Activated T-helper 17 cell treated with anti-CD3 and anti-CD28 coated beads, Interleukin-2, amount 50 U/mL, for 72 hours (primary cell): ENCODE measurements around the gene APOBEC3B. TPM values are rescaled to one million over a fixed set of nuclear protein-coding genes. Genes with fewer than 3 reads are reported as not detected.
"Not testable (repeated sequence)": the region's sequence is repeated elsewhere in the genome, so short reads cannot be mapped to it uniquely, and the experiment has no call there.

Source experiments
- ATAC-seq: fragments of 150-1000 bp; cut with Tn5 transposase; replicated peaks from 2 replicates; pipeline ENCODE4 v1.10.0; 2021; ENCODE audit warnings: mild to moderate bottlenecking, moderate library complexity
- H3K27ac Mint-ChIP-seq: one replicate; pipeline ENCODE4 v1.8.0; 2022; ENCODE audit warnings: mixed read lengths
- H3K27me3 Mint-ChIP-seq: one replicate; pipeline ENCODE4 v1.8.0; 2022; ENCODE audit warnings: mixed read lengths
- H3K36me3 Mint-ChIP-seq: one replicate; pipeline ENCODE4 v1.8.0; 2022; ENCODE audit warnings: low read depth, mild to moderate bottlenecking, mixed read lengths
- H3K4me1 Mint-ChIP-seq: one replicate; pipeline ENCODE4 v1.8.0; 2022; ENCODE audit warnings: mixed read lengths
- H3K4me3 Mint-ChIP-seq: one replicate; pipeline ENCODE4 v1.8.0; 2022; ENCODE audit warnings: mild to moderate bottlenecking, mixed read lengths
- H3K9me3 Mint-ChIP-seq: one replicate; pipeline ENCODE4 v1.8.0; 2022; ENCODE audit warnings: mixed read lengths
- total RNA-seq, 2 donors: library from RNA; stranded (reverse); gene quantifications; one replicate each; pipeline ENCODE4 v1.2.3, GENCODE V29; 2022

The APOBEC3B gene
- total RNA-seq, 2 donors from 2014 or later = 9.2 to 33.6 TPM

- Mint-ChIP-seq H3K27ac (peak overlapping the region; percentile 69), H3K27me3 (no peaks in the 10 kb centered on the region), H3K36me3 (no peaks in the 10 kb centered on the region), H3K9me3 (no peaks in the 10 kb centered on the region), H3K4me3 (no peak overlapping the region), H3K4me1 (peaks cover 13% of the 10 kb centered on the region)
- ATAC-seq = no peak
Measured at GRCh38 chr22:38955926-38956325, 26.2 kb upstream of the APOBEC3B start.

GRCh38 chr22:38956551-38956950, 25.6 kb upstream of the APOBEC3B start:
- no peaks in the 10 kb centered on the region for H3K36me3 Mint-ChIP-seq
- no peaks in the 10 kb centered on the region for H3K9me3 Mint-ChIP-seq
- ATAC-seq = no peak
- peak overlapping the region; percentile 67 for H3K27ac Mint-ChIP-seq
- H3K4me3 Mint-ChIP-seq = no peak overlapping the region
- peaks cover 13% of the 10 kb centered on the region for H3K4me1 Mint-ChIP-seq
- no peaks in the 10 kb centered on the region for H3K27me3 Mint-ChIP-seq

GRCh38 chr22:38957046-38957770, 24.9 kb upstream of the APOBEC3B start, which contains the start of gene APOBEC3A:
Gene APOBEC3A (plus strand): TSS chr22:38957609. CDS start chr22:38957692, 83 bp downstream.
- H3K36me3 Mint-ChIP-seq = no peaks in the 10 kb centered on the region
- H3K4me1 Mint-ChIP-seq = peaks cover 13% of the 10 kb centered on the region
- no peaks in the 10 kb centered on the region for H3K9me3 Mint-ChIP-seq
- H3K27ac Mint-ChIP-seq = peak within 1 kb of the TSS; percentile 67
- no peak within 1 kb of the TSS for H3K4me3 Mint-ChIP-seq
- no peaks in the 10 kb centered on the region for H3K27me3 Mint-ChIP-seq
- no peak for ATAC-seq

GRCh38 chr22:38957808-38958650, 24.1 kb upstream of the APOBEC3B start:
- Mint-ChIP-seq H3K36me3 (no peaks in the 10 kb centered on the region), H3K4me1 (peaks cover 13% of the 10 kb centered on the region), H3K4me3 (no peak overlapping the region), H3K9me3 (no peaks in the 10 kb centered on the region), H3K27ac (peak overlapping the region; percentile 35), H3K27me3 (no peaks in the 10 kb centered on the region)
- ATAC-seq = no peak

GRCh38 chr22:38958651-38958943, 23.6 kb upstream of the APOBEC3B start:
- not testable (repeated sequence) for H3K9me3 Mint-ChIP-seq, ATAC-seq, H3K27me3 Mint-ChIP-seq, H3K4me3 Mint-ChIP-seq, H3K36me3 Mint-ChIP-seq
- H3K27ac Mint-ChIP-seq = peak overlapping the region; percentile 35
- peaks cover 13% of the 10 kb centered on the region for H3K4me1 Mint-ChIP-seq

- Mint-ChIP-seq H3K27ac (no peak overlapping the region), H3K4me1 (peaks cover 9% of the 10 kb centered on the region), H3K4me3 (no peak overlapping the region), H3K9me3 (no peaks in the 10 kb centered on the region), H3K36me3 (no peaks in the 10 kb centered on the region), H3K27me3 (peaks cover 4% of the 10 kb centered on the region)
- no peak for ATAC-seq
Measured at GRCh38 chr22:38959590-38959989, 22.6 kb upstream of the APOBEC3B start.

- H3K27me3 Mint-ChIP-seq, H3K4me3 Mint-ChIP-seq, H3K27ac Mint-ChIP-seq, H3K36me3 Mint-ChIP-seq, H3K4me1 Mint-ChIP-seq, ATAC-seq, H3K9me3 Mint-ChIP-seq: not testable (repeated sequence)
Measured at GRCh38 chr22:38960673-38961072, 21.5 kb upstream of the APOBEC3B start.

GRCh38 chr22:38963291-38963738, 18.8 kb upstream of the APOBEC3B start:
- not testable (repeated sequence) for H3K27ac Mint-ChIP-seq

GRCh38 chr22:38963872-38964271, 18.3 kb upstream of the APOBEC3B start:
- Mint-ChIP-seq H3K4me3 (no peak overlapping the region), H3K9me3 (no peaks in the 10 kb centered on the region), H3K36me3 (no peaks in the 10 kb centered on the region), H3K27ac (peak overlapping the region; percentile 75), H3K27me3 (peaks cover 4% of the 10 kb centered on the region), H3K4me1 (peaks cover 5% of the 10 kb centered on the region)
- no peak for ATAC-seq

More at GRCh38 chr22:38963291-38963738, 18.8 kb upstream of the APOBEC3B start:
- H3K36me3 Mint-ChIP-seq, H3K4me1 Mint-ChIP-seq, H3K9me3 Mint-ChIP-seq, H3K27me3 Mint-ChIP-seq, H3K4me3 Mint-ChIP-seq, ATAC-seq: not testable (repeated sequence)

GRCh38 chr22:38964306-38964705, 17.8 kb upstream of the APOBEC3B start:
- H3K4me3 Mint-ChIP-seq = no peak overlapping the region
- no peaks in the 10 kb centered on the region for H3K9me3 Mint-ChIP-seq
- no peaks in the 10 kb centered on the region for H3K36me3 Mint-ChIP-seq
- peaks cover 4% of the 10 kb centered on the region for H3K27me3 Mint-ChIP-seq
- no peak for ATAC-seq
- peaks cover 5% of the 10 kb centered on the region for H3K4me1 Mint-ChIP-seq
- peak overlapping the region; percentile 75 for H3K27ac Mint-ChIP-seq

- H3K27ac Mint-ChIP-seq = peak overlapping the region; percentile 50
- no peak overlapping the region for H3K4me3 Mint-ChIP-seq
- H3K36me3 Mint-ChIP-seq = no peaks in the 10 kb centered on the region
- H3K9me3 Mint-ChIP-seq = no peaks in the 10 kb centered on the region
- peaks cover 4% of the 10 kb centered on the region for H3K27me3 Mint-ChIP-seq
- ATAC-seq = no peak
- peaks cover 5% of the 10 kb centered on the region for H3K4me1 Mint-ChIP-seq
Measured at GRCh38 chr22:38964989-38965388, 17.2 kb upstream of the APOBEC3B start.

GRCh38 chr22:38965614-38966379, 16.4 kb upstream of the APOBEC3B start:
- Mint-ChIP-seq H3K27me3 (peaks cover 9% of the 10 kb centered on the region), H3K27ac (no peak overlapping the region), H3K4me3 (no peak overlapping the region), H3K9me3 (no peaks in the 10 kb centered on the region), H3K4me1 (peaks cover 5% of the 10 kb centered on the region), H3K36me3 (no peaks in the 10 kb centered on the region)
- no peak for ATAC-seq

GRCh38 chr22:38966380-38966702, 15.8 kb upstream of the APOBEC3B start:
- H3K9me3 Mint-ChIP-seq = no peaks in the 10 kb centered on the region
- peaks cover 5% of the 10 kb centered on the region for H3K4me1 Mint-ChIP-seq
- H3K36me3 Mint-ChIP-seq = no peaks in the 10 kb centered on the region
- no peak for ATAC-seq
- H3K27me3 Mint-ChIP-seq = peaks cover 9% of the 10 kb centered on the region
- no peak overlapping the region for H3K4me3 Mint-ChIP-seq
- no peak overlapping the region for H3K27ac Mint-ChIP-seq

GRCh38 chr22:38966942-38967341, 15.2 kb upstream of the APOBEC3B start:
- H3K9me3 Mint-ChIP-seq = no peaks in the 10 kb centered on the region
- no peaks in the 10 kb centered on the region for H3K36me3 Mint-ChIP-seq
- H3K4me3 Mint-ChIP-seq = no peak overlapping the region
- peaks cover 9% of the 10 kb centered on the region for H3K27me3 Mint-ChIP-seq
- ATAC-seq = no peak
- peaks cover 5% of the 10 kb centered on the region for H3K4me1 Mint-ChIP-seq
- peak overlapping the region; percentile 58 for H3K27ac Mint-ChIP-seq
